ENCODE data around the gene RANBP3.

RANBP3 gene

DNA sequence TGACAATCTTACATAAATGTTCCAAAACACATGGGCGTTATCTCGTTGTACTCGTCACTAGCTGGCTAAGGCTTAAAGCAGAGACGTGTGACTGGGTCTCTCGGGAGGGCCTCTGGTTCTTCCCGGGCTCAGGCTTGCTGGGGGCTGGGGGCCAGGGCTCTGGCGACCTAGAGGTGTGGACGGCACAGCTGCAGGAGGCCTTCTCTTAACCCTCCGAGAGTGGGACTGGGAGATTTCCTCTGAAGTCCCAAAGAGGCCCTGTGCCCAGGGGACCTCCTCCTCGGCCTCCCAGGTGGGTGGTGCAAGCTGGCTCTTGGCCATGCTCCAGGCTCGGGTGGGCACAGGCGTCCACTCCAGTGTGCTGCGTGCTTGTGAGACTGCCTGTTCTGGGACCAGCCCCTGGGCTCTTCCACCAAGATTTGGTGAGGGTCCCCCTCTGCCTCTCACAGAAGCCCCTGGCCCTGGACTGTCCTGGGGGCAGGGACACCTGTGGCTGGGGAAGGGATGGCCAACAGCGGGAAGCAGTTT is 61.7 kb downstream of the RANBP3 start:
- H3K4me3 ChIP-seq (ENCODE audit: low read depth, low read length) = no peak overlapping the region
- TF ChIP-seq, protein P1, sequence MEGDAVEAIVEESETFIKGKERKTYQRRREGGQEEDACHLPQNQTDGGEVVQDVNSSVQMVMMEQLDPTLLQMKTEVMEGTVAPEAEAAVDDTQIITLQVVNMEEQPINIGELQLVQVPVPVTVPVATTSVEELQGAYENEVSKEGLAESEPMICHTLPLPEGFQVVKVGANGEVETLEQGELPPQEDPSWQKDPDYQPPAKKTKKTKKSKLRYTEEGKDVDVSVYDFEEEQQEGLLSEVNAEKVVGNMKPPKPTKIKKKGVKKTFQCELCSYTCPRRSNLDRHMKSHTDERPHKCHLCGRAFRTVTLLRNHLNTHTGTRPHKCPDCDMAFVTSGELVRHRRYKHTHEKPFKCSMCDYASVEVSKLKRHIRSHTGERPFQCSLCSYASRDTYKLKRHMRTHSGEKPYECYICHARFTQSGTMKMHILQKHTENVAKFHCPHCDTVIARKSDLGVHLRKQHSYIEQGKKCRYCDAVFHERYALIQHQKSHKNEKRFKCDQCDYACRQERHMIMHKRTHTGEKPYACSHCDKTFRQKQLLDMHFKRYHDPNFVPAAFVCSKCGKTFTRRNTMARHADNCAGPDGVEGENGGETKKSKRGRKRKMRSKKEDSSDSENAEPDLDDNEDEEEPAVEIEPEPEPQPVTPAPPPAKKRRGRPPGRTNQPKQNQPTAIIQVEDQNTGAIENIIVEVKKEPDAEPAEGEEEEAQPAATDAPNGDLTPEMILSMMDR (IDR thresholded peaks at IDR 0.05; ENCODE audit: borderline replicate concordance, insufficient read depth, low read depth, low read length) = no peak

DNA sequence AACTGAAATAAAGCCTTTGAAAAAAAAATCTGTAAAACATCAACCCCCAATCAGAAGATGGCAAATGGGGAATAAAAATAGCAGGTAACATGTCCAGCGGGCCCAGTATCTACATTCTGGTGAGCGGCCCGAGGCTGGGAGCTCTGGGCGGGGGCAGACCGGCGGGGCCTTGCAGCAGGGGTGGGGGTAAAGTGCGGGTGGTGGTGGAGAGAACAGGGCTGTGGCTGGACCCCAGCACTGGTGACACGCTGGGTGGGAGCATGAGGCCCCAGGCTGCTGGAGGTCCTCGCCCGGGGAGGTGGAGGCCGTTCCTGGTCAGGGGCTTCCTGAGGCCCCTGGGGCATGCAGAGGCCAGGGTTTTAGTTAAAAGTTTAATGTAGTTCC is 62.2 kb downstream of the RANBP3 start:
- TF ChIP-seq, protein P1 (IDR thresholded peaks at IDR 0.05; ENCODE audit: borderline replicate concordance, insufficient read depth, low read depth, low read length) = no peak
- no peak overlapping the region for H3K4me3 ChIP-seq (ENCODE audit: low read depth, low read length)

DNA sequence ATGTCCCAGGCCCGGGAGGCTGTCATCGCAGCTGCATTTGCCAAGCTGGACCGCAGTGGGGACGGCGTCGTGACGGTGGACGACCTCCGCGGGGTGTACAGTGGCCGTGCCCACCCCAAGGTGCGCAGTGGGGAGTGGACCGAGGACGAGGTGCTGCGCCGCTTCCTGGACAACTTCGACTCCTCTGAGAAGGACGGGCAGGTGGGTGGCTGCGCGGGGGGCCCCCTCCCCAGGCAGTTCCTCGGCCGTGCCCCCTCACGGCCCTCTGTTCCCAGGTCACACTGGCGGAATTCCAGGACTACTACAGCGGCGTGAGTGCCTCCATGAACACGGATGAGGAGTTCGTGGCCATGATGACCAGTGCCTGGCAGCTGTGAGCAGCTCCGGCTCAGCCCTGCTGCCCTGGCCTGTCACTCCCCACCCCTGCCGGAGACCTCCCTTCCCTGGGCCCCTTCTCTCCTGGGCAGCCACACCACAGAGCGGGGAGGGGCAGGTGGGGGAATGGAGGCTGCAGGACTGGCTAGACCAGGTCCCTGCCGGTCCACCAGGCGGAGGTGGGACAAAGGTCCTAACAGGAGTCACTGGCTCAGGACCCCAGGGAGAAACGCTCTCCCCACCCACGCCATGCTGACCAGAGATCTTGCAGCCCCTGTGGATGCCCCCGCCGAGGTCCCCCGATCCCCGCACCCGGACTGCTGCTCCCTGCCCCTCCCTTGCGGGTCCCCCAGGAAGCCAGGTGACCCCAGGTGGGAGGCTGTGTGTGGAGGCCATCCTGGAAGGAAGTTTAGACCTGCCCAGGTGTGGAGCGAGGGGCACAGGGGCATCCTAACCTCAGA is 62.8 kb downstream of the RANBP3 start:
- TF ChIP-seq, protein P1 (IDR thresholded peaks at IDR 0.05; ENCODE audit: borderline replicate concordance, insufficient read depth, low read depth, low read length) = no peak
- H3K4me3 ChIP-seq (ENCODE audit: low read depth, low read length) = no peak overlapping the region

DNA sequence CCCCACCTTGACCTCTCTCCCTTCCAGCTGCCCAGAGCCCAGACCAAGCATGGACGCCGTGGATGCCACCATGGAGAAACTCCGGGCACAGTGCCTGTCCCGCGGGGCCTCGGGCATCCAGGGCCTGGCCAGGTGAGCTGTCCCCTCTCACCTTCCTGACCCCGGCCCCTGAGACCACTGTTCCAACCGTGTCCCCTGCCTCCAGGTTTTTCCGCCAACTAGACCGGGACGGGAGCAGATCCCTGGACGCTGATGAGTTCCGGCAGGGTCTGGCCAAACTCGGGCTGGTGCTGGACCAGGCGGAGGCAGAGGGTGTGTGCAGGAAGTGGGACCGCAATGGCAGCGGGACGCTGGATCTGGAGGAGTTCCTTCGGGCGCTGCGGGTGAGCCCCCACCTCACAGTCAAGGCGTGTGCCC is 63.6 kb downstream of the RANBP3 start:
- TF ChIP-seq, protein P1 (IDR thresholded peaks at IDR 0.05; ENCODE audit: borderline replicate concordance, insufficient read depth, low read depth, low read length) = no peak
- H3K4me3 ChIP-seq (ENCODE audit: low read depth, low read length) = no peak overlapping the region

DNA sequence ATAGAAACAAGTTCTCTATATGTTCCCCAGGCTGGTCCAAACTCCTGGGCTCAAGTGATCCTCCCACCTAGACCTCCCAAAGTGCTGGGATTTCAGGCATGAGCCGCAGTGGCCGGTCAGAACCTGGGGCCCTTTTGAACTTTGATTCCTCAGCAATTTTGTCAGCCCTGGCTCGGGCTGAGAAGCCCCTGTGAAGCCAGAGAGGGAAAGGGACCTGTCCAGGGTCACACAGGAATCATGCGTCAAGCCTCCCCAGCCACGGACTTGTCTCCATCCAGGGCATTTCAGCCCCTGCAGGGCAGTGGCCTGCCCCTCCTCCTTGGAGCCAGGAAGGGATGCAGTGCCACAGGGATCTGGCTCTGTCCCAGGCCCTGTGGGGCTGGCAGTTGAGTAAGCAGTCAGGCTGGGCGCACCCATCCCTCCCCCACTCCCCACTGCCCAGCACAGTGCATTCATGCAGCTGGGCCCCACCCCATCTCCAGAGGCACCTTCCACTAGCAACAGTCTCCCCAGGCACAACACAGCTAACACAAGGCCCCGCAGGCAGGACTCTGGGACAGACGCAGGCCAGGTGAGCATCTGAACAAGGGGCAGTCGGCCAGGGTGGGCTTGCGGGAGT is 64.1 kb downstream of the RANBP3 start, which contains the start of gene CAPS:
TSS of gene CAPS (plus strand) at position 516 of the 619 bp plus-strand sequence. CDS start 153 bp downstream, outside the sequence.
- no peak within 1 kb of the TSS for H3K4me3 ChIP-seq (ENCODE audit: low read depth, low read length)

DNA sequence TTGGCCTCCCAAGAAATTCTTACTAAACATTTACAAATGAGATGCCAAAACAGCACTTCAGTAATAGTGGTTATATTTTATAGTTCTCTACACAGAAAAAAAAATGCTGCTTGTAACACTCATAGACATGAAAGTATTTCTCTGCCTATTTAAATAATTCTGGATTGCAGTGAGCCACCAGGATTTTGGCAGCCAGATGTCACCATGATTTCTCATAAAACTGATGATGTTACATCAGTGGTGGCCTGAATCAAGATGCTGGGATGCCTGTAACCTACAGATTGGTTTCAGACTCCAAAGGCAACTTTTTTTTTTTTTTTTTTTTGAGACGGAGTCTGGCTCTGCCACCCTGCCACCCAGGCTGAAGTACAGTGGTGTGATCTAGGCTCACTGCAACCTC is 66.6 kb downstream of the RANBP3 start:
- TF ChIP-seq, protein P1 (IDR thresholded peaks at IDR 0.05; ENCODE audit: borderline replicate concordance, insufficient read depth, low read depth, low read length) = no peak
- no peak overlapping the region for H3K4me3 ChIP-seq (ENCODE audit: low read depth, low read length)

More for the DNA sequence above, 64.1 kb downstream of the RANBP3 start, which contains the start of gene CAPS:
- TF ChIP-seq, protein P1 (IDR thresholded peaks at IDR 0.05; ENCODE audit: borderline replicate concordance, insufficient read depth, low read depth, low read length) = no peak
